ENCODE measurements around the gene SRGAP2C. TPM values are rescaled to one million over a fixed set of nuclear protein-coding genes. Genes with fewer than 3 reads are reported as not detected.
"Not testable (repeated sequence)": the region's sequence is repeated elsewhere in the genome, so short reads cannot be mapped to it uniquely, and the experiment has no call there.

SRGAP2C gene
- total and polyA plus RNA-seq, 9 donors: 12.4 to 32.4 (median 21.3) TPM

- no CpG with 5 or more reads among the region's 2 CpGs for WGBS (ENCODE audit: insufficient coverage)
- not testable (repeated sequence) for H3K9me3 ChIP-seq (replicated peaks; ENCODE audit: control insufficient read depth, low read depth, low read length); H3K27ac ChIP-seq (ENCODE audit: low read length); H3K4me1 ChIP-seq (ENCODE audit: control insufficient read depth, insufficient read depth, low read length); DNase-seq; H3K27me3 ChIP-seq (ENCODE audit: control insufficient read depth, insufficient read depth, low read length); H3K4me3 ChIP-seq (ENCODE audit: low read length); H3K36me3 ChIP-seq (ENCODE audit: control insufficient read depth, insufficient read depth, low read length)
Observed at GRCh38 chr1:121157609-121158008, 27.2 kb upstream of the SRGAP2C start.

- WGBS (ENCODE audit: insufficient coverage): no CpG with 5 or more reads among the region's 2 CpGs
Observed at GRCh38 chr1:121160118-121160517, 24.7 kb upstream of the SRGAP2C start.

GRCh38 chr1:121161199-121161901 is 23.4 kb upstream of the SRGAP2C start:
- H3K27me3 ChIP-seq (ENCODE audit: control insufficient read depth, insufficient read depth, low read length); H3K36me3 ChIP-seq (ENCODE audit: control insufficient read depth, insufficient read depth, low read length); H3K4me3 ChIP-seq (ENCODE audit: low read length); H3K4me1 ChIP-seq (ENCODE audit: control insufficient read depth, insufficient read depth, low read length); DNase-seq; H3K27ac ChIP-seq (ENCODE audit: low read length); H3K9me3 ChIP-seq (replicated peaks; ENCODE audit: control insufficient read depth, low read depth, low read length): not testable (repeated sequence)
- no CpG with 5 or more reads among the region's 6 CpGs for WGBS (ENCODE audit: insufficient coverage)

More at GRCh38 chr1:121160118-121160517, 24.7 kb upstream of the SRGAP2C start:
- H3K4me1 ChIP-seq (ENCODE audit: control insufficient read depth, insufficient read depth, low read length); H3K36me3 ChIP-seq (ENCODE audit: control insufficient read depth, insufficient read depth, low read length); H3K27ac ChIP-seq (ENCODE audit: low read length); DNase-seq; H3K27me3 ChIP-seq (ENCODE audit: control insufficient read depth, insufficient read depth, low read length); H3K9me3 ChIP-seq (replicated peaks; ENCODE audit: control insufficient read depth, low read depth, low read length); H3K4me3 ChIP-seq (ENCODE audit: low read length): not testable (repeated sequence)

GRCh38 chr1:121163850-121164757 is 20.7 kb upstream of the SRGAP2C start:
- H3K9me3 ChIP-seq (replicated peaks; ENCODE audit: control insufficient read depth, low read depth, low read length); H3K27ac ChIP-seq (ENCODE audit: low read length); H3K27me3 ChIP-seq (ENCODE audit: control insufficient read depth, insufficient read depth, low read length); H3K4me1 ChIP-seq (ENCODE audit: control insufficient read depth, insufficient read depth, low read length); H3K36me3 ChIP-seq (ENCODE audit: control insufficient read depth, insufficient read depth, low read length); H3K4me3 ChIP-seq (ENCODE audit: low read length): not testable (repeated sequence)
- WGBS (ENCODE audit: insufficient coverage): no CpG with 5 or more reads among the region's 5 CpGs
- peak; percentile 12 for DNase-seq

GRCh38 chr1:121165296-121165695 is 19.5 kb upstream of the SRGAP2C start:
- H3K27me3 ChIP-seq (ENCODE audit: control insufficient read depth, insufficient read depth, low read length); H3K36me3 ChIP-seq (ENCODE audit: control insufficient read depth, insufficient read depth, low read length); H3K9me3 ChIP-seq (replicated peaks; ENCODE audit: control insufficient read depth, low read depth, low read length); H3K4me1 ChIP-seq (ENCODE audit: control insufficient read depth, insufficient read depth, low read length); DNase-seq; H3K27ac ChIP-seq (ENCODE audit: low read length); H3K4me3 ChIP-seq (ENCODE audit: low read length): not testable (repeated sequence)

GRCh38 chr1:121167225-121167738 is 17.5 kb upstream of the SRGAP2C start:
- H3K4me1 ChIP-seq (ENCODE audit: control insufficient read depth, insufficient read depth, low read length); H3K9me3 ChIP-seq (replicated peaks; ENCODE audit: control insufficient read depth, low read depth, low read length); DNase-seq; H3K27me3 ChIP-seq (ENCODE audit: control insufficient read depth, insufficient read depth, low read length); H3K4me3 ChIP-seq (ENCODE audit: low read length); H3K36me3 ChIP-seq (ENCODE audit: control insufficient read depth, insufficient read depth, low read length); H3K27ac ChIP-seq (ENCODE audit: low read length): not testable (repeated sequence)
- WGBS (ENCODE audit: insufficient coverage): no CpG with 5 or more reads among the region's 2 CpGs

- H3K4me3 ChIP-seq (ENCODE audit: low read length); H3K27me3 ChIP-seq (ENCODE audit: control insufficient read depth, insufficient read depth, low read length); DNase-seq; H3K36me3 ChIP-seq (ENCODE audit: control insufficient read depth, insufficient read depth, low read length); H3K27ac ChIP-seq (ENCODE audit: low read length); H3K4me1 ChIP-seq (ENCODE audit: control insufficient read depth, insufficient read depth, low read length); H3K9me3 ChIP-seq (replicated peaks; ENCODE audit: control insufficient read depth, low read depth, low read length): not testable (repeated sequence)
- WGBS (ENCODE audit: insufficient coverage): no CpG with 5 or more reads among the region's 3 CpGs
Observed at GRCh38 chr1:121168152-121168668, 16.6 kb upstream of the SRGAP2C start.

GRCh38 chr1:121176649-121177048 is 8.1 kb upstream of the SRGAP2C start:
- DNase-seq: not testable (repeated sequence)

GRCh38 chr1:121178197-121178596 is 6.6 kb upstream of the SRGAP2C start:
- not testable (repeated sequence) for H3K4me3 ChIP-seq (ENCODE audit: low read length); DNase-seq; H3K36me3 ChIP-seq (ENCODE audit: control insufficient read depth, insufficient read depth, low read length); H3K27ac ChIP-seq (ENCODE audit: low read length); H3K9me3 ChIP-seq (replicated peaks; ENCODE audit: control insufficient read depth, low read depth, low read length); H3K4me1 ChIP-seq (ENCODE audit: control insufficient read depth, insufficient read depth, low read length); H3K27me3 ChIP-seq (ENCODE audit: control insufficient read depth, insufficient read depth, low read length)

More at GRCh38 chr1:121176649-121177048, 8.1 kb upstream of the SRGAP2C start:
- H3K36me3 ChIP-seq (ENCODE audit: control insufficient read depth, insufficient read depth, low read length); H3K9me3 ChIP-seq (replicated peaks; ENCODE audit: control insufficient read depth, low read depth, low read length); H3K4me3 ChIP-seq (ENCODE audit: low read length); H3K4me1 ChIP-seq (ENCODE audit: control insufficient read depth, insufficient read depth, low read length); H3K27me3 ChIP-seq (ENCODE audit: control insufficient read depth, insufficient read depth, low read length); H3K27ac ChIP-seq (ENCODE audit: low read length): not testable (repeated sequence)
- 100% methylated on average over 2 of the region's 2 CpGs for WGBS (ENCODE audit: insufficient coverage)

GRCh38 chr1:121183867-121184266 is 908 bp upstream of the SRGAP2C start:
- peak overlapping the region; percentile 37 for H3K4me3 ChIP-seq (ENCODE audit: low read length)
- peak; percentile 6 for DNase-seq
- not testable (repeated sequence) for H3K9me3 ChIP-seq (replicated peaks; ENCODE audit: control insufficient read depth, low read depth, low read length); H3K27me3 ChIP-seq (ENCODE audit: control insufficient read depth, insufficient read depth, low read length); H3K4me1 ChIP-seq (ENCODE audit: control insufficient read depth, insufficient read depth, low read length); H3K36me3 ChIP-seq (ENCODE audit: control insufficient read depth, insufficient read depth, low read length); H3K27ac ChIP-seq (ENCODE audit: low read length)
- WGBS (ENCODE audit: insufficient coverage): no CpG with 5 or more reads among the region's 31 CpGs

Measured in muscle of leg (tissue), 11 donors.